K562 (cell line): Measurements from ENCODE around the gene IGLL1. TPM values are rescaled to one million over a fixed set of nuclear protein-coding genes. Genes with fewer than 3 reads are reported as not detected.

ENCODE experiments used
- ATAC-seq: fragments of 200-7000 bp; cut with Tn5 transposase; 3 replicates; pipeline ENCODE4 v1.9.1; 2020; ENCODE audit warnings: moderate library complexity
- BruUV-seq: library from RNA; stranded (reverse); fragments of 400-500 nt; replicated peaks from 2 replicates; lab custom pipeline; 2021; lab: Mats Ljungman, UMichigan
- CTCF ChIA-PET: fragments of 300-600 bp; formaldehyde crosslinking; extraction: SDS; loops from one replicate; lab custom pipeline; 2021; ENCODE audit warnings: low intra/inter-chr PET ratio; lab: Yijun Ruan, JAX
- POLR2A ChIA-PET: fragments of 300-600, 350-650 bp; sonication (Branson Sonifier 250); formaldehyde crosslinking; extraction: SDS; loops from one replicate; lab custom pipeline; 2021; ENCODE audit warnings: antibody characterized with exemption, inconsistent platforms; lab: Yijun Ruan, JAX
- DNase-seq, 4 experiments: peaks; one replicate each; pipeline versions ENCODE4 v3.0.0 to v3.0.0-alpha.2; 2011 to 2018; ENCODE audit warnings: low spot score in 3 of 4, mixed read lengths in 3 of 4; ENCODE audit errors: extremely low read depth in 1 of 4
- FAIRE-seq: peaks from 2 replicates; lab custom pipeline; 2011; peaks lifted over from hg19 to GRCh38; lab: Jason Lieb, UNC
- H2AFZ ChIP-seq: 2 replicates; pipeline ENCODE4 v1.6.0; 2011; ENCODE audit warnings: low read depth, low read length, control low read depth, inconsistent platforms
- H3K27ac ChIP-seq: fragments of 200-600 bp; 3 replicates; pipeline ENCODE4 v1.8.0; 2011; ENCODE audit warnings: low read depth, mild to moderate bottlenecking, control low read depth, inconsistent platforms, low read length, moderate library complexity, mixed read lengths; ENCODE audit errors: extremely low read depth
- H3K27me3 ChIP-seq, 2 experiments: fragments of 300-600 bp in 1 of 2; 2 replicates in 1 of 2; 3 replicates in 1 of 2; pipeline versions ENCODE4 v1.6.0 to v1.8.0; 2011; ENCODE audit warnings: inconsistent platforms in 2 of 2, low read length in 2 of 2, mild to moderate bottlenecking in 1 of 2, mixed read lengths in 1 of 2, moderate library complexity in 1 of 2; ENCODE audit not compliant: control insufficient read depth in 2 of 2, insufficient read depth in 2 of 2
- H3K36me3 ChIP-seq: fragments of 300-600 bp; 3 replicates; pipeline ENCODE4 v1.8.0; 2011; ENCODE audit warnings: mild to moderate bottlenecking, low read length, inconsistent platforms; ENCODE audit not compliant: control insufficient read depth, insufficient read depth
- H3K4me1 ChIP-seq, 2 experiments: fragments of 200-600 bp in 1 of 2; replicated peaks in 1 of 2; 2 replicates in 1 of 2; 3 replicates in 1 of 2; pipeline versions ENCODE4 v1.5.1 to v1.8.0; 2011; ENCODE audit warnings: inconsistent platforms in 2 of 2, low read length in 2 of 2, mild to moderate bottlenecking in 1 of 2, mixed read lengths in 1 of 2, moderate library complexity in 1 of 2; ENCODE audit not compliant: control insufficient read depth in 2 of 2, insufficient read depth in 2 of 2
- H3K4me2 ChIP-seq: 2 replicates; pipeline ENCODE4 v1.6.1; 2011; ENCODE audit warnings: low read length, control low read depth, inconsistent platforms, mixed read lengths; ENCODE audit not compliant: insufficient read depth
- H3K4me3 ChIP-seq: fragments of 200-600 bp; sonication (generic), shearing (Covaris generic); 2 replicates; pipeline ENCODE4 v1.5.1; 2016; ENCODE audit warnings: control low read depth, inconsistent platforms
- H3K79me2 ChIP-seq: fragments of 200-600 bp; 3 replicates; pipeline ENCODE4 v1.8.0; 2011; ENCODE audit warnings: low read length, inconsistent platforms; ENCODE audit not compliant: control insufficient read depth, insufficient read depth
- H3K9ac ChIP-seq, 2 experiments: 2 replicates each; pipeline versions ENCODE4 v1.6.0 to v1.6.1; 2011; ENCODE audit warnings: low read depth in 2 of 2, low read length in 2 of 2, control low read depth in 1 of 2, inconsistent platforms in 1 of 2, mild to moderate bottlenecking in 1 of 2, mixed read lengths in 1 of 2; ENCODE audit not compliant: insufficient read depth in 1 of 2
- H3K9me1 ChIP-seq: one replicate; pipeline ENCODE4 v1.6.0; 2011; ENCODE audit warnings: inconsistent platforms, mild to moderate bottlenecking, low read length, moderate library complexity; ENCODE audit not compliant: control insufficient read depth, insufficient read depth
- H3K9me3 ChIP-seq: replicated peaks from 2 replicates; pipeline ENCODE4 v1.5.1; 2011; ENCODE audit warnings: low read depth, low read length, inconsistent platforms; ENCODE audit not compliant: control insufficient read depth, insufficient read depth
- H4K20me1 ChIP-seq: replicated peaks from 2 replicates; pipeline ENCODE4 v1.6.1; 2011; ENCODE audit warnings: low read length, inconsistent platforms, mixed read lengths; ENCODE audit not compliant: control insufficient read depth, insufficient read depth
- ASH1L ChIP-seq: fragments of 450-650 bp; IDR thresholded peaks from 2 replicates; pipeline ENCODE4 v1.6.1; 2018; ENCODE audit warnings: borderline replicate concordance, mild to moderate bottlenecking, low read depth; ENCODE audit not compliant: partially characterized antibody
- BCOR ChIP-seq: fragments of 450-650 bp; IDR thresholded peaks from 2 replicates; pipeline ENCODE4 v1.6.1; 2016
- EGR1 ChIP-seq: fragments of 450-650 bp; conservative IDR thresholded peaks from 2 replicates; pipeline ENCODE4 v1.6.1; 2017; ENCODE audit warnings: mild to moderate bottlenecking
- HDAC6 ChIP-seq: IDR thresholded peaks from 2 replicates; pipeline ENCODE4 v1.6.1; 2012; ENCODE audit warnings: low read depth, mild to moderate bottlenecking, control low read depth, inconsistent platforms, low read length, moderate library complexity
- HMGXB4 ChIP-seq: sonication (generic); formaldehyde crosslinking; IDR thresholded peaks from 2 replicates; pipeline ENCODE4 v1.8.1; 2023; ENCODE audit warnings: mild to moderate bottlenecking, missing genetic modification reagents
- HSF4 ChIP-seq: fragments of 250-450 bp; sonication (Bioruptor Pico); IDR thresholded peaks from 2 replicates; pipeline ENCODE4 v2.1.2; 2022; ENCODE audit warnings: mild to moderate bottlenecking, moderate library complexity, borderline replicate concordance
- NFATC3 ChIP-seq: fragments of 450-650 bp; IDR thresholded peaks from 2 replicates; pipeline ENCODE4 v1.6.1; 2017; ENCODE audit warnings: mild to moderate bottlenecking
- ZNF263 ChIP-seq: sonication (generic); formaldehyde crosslinking; IDR thresholded peaks from 2 replicates; pipeline ENCODE4 v1.8.0; 2022; ENCODE audit warnings: mild to moderate bottlenecking, missing genetic modification reagents, borderline replicate concordance
- ZNF274 ChIP-seq: IDR thresholded peaks from 2 replicates; pipeline ENCODE4 v1.6.1; 2011; ENCODE audit warnings: low read depth, mild to moderate bottlenecking, low read length, moderate library complexity, borderline replicate concordance
- ZNF354B ChIP-seq: fragments of 250-450 bp; sonication (Bioruptor Pico); IDR thresholded peaks from 2 replicates; pipeline ENCODE4 v1.4.0; 2020
- WGBS: fragments of 100-300 bp; shearing (Covaris generic); methylation state at CpG from one replicate; pipeline ENCODE4 v1.1.6; 2016; ENCODE audit warnings: low coverage, mixed read lengths; ENCODE audit not compliant: insufficient coverage; ENCODE audit errors: missing lambda C conversion rate; 5-methylcytosine and 5-hydroxymethylcytosine counted together
- in situ Hi-C: fragments of 300-500 bp; cut with MboI; formaldehyde crosslinking; loops from 4 replicates; pipeline ENCODE4 v1.15.0; 2018; ENCODE audit warnings: inconsistent platforms, mixed read lengths
- intact Hi-C: fragments of 100-400 bp; cut with micrococcal nuclease; formaldehyde crosslinking; loops from 2 replicates; pipeline ENCODE4 v1.14.2; 2022
- polyA plus RNA-seq, 8 experiments: library from polyadenylated mRNA; depleted of rRNA in 4 of 8; stranded (reverse) in 5 of 8; unstranded in 3 of 8; fragments of >200 nt; fragmentation: Nextera tagmentation in 2 of 8; fragmentation: Illumina TruSeq in 1 of 8; extraction: Ambion mirVana in 2 of 8; extraction: Trizol in 1 of 8; gene quantifications; 2 replicates each; pipeline versions ENCODE4 v1.2.1 to v1.2.3, GENCODE V29; 2011 to 2014; ENCODE audit warnings: inconsistent platforms in 1 of 8, missing spikeins in 1 of 8
- total RNA-seq, 7 experiments: library from RNA; depleted of rRNA in 6 of 7; stranded (reverse); fragments of >200 nt in 6 of 7; fragmentation: Illumina TruSeq in 2 of 7; extraction: Trizol in 2 of 7; gene quantifications; 2 replicates each; pipeline versions ENCODE4 v1.2.1 to v1.2.3, GENCODE V29; 2011 to 2021; ENCODE audit warnings: low replicate concordance in 1 of 7
- TF ChIP-seq, protein P1 (sequence below): sonication (generic); formaldehyde crosslinking; IDR thresholded peaks from 2 replicates; pipeline ENCODE4 v1.9.0; 2022; ENCODE audit warnings: mild to moderate bottlenecking, missing genetic modification reagents
- TF ChIP-seq, protein P2 (sequence below): fragments of 250-450 bp; sonication (Bioruptor Pico); IDR thresholded peaks from 2 replicates; pipeline ENCODE4 v1.4.0; 2020; ENCODE audit warnings: mild to moderate bottlenecking, moderate library complexity, borderline replicate concordance

IGLL1 gene
- total and polyA plus RNA-seq, 9 of the 15 experiments (the other 6 are each of a cell fraction or from before 2014, with no cell fraction given): 0.10 to 0.32 (median 0.20) TPM; not detected in 6

DNA sequence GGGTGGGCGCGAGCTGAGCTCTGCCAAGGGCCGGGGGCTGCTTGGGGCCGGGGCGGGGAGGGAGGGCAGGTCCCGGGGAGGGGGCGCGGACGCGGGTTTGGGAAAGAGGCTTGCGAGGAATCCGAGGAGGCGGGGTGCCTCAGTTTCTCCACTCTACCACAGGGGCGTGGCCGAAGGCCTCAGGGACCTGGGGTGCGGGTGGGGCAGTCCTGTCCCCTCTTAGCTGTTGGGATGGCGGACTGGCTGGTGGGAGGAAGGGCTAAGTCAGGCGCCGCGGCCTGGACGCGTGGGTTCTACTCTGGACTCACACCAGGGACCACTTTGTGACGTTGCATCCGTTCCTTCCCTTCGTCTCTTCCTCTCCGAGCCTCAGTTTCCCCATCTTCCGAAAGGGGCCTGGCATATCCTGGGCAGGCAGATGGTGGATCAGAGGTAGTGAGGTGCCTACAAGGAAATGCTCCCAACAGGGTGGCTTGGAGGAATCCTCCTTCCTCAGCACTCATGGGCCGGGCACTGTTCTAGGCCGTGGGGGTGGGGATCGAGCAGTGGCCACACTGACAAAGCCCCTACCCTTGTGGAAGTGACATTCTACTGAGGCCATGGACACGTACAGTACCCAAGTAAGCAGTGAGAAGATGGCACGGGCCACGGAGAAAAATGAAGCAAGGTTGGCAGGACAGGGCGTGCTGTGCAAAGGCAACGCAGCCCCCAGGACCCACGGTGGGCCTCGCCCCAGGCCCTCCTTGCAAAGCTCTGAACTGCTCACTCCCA lies 13.2 kb downstream of the IGLL1 start (continued):
- TF ChIP-seq ZNF274 (no peak), ZNF354B (CRISPR knock-in tag) (no peak), BCOR (no peak)
- TF ChIP-seq, protein P1, sequence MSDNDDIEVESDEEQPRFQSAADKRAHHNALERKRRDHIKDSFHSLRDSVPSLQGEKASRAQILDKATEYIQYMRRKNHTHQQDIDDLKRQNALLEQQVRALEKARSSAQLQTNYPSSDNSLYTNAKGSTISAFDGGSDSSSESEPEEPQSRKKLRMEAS: no peak

DNA sequence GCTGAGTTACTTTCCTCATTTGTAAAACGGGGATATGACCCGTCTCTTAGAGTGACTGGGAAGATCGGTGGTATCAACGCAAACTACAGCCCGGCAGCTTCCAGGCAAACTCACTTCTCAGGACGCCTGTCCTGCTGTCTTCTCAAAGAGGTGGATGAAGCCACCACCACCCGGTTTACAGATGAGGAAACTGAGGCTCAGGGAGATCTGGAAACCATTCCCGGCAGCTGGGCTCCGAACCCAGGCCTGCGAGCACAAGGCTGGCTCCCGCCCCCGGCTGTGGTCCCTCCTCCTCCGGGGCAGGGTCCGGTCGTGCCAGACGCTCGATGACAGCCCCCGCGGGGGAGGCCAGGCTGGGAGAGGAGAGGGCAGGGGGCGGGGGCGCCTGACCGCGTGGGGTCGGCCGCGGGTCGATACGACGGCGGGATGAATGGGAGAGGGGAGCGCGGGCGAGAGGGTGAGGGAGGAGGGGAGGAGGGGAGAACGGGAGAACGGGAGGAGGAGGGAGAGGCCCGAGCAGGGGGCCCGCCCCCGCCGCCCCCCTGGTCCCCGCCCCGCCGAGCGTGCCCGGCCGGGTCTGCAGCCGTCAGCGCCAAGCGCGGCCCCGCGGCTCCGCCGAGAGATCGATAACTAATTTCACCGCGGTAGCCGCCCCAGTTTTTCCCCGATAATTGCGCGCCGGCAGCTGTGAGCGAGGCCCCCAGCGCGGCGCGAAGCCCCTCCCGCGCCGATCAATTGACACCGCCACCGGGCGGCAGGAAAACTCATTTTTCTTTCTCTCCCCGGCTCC lies 14.0 kb downstream of the IGLL1 start:
- 7% methylated on average over 18 of the region's 73 CpGs for WGBS
- Histone ChIP-seq H4K20me1 (no peaks in the 10 kb centered on the region), H3K27ac (no peak overlapping the region), H3K4me1 (peaks cover 0 to 9% of the 10 kb centered on the region in 2 experiments; a peak in 2 of 5 replicates), H3K36me3 (no peaks in the 10 kb centered on the region), H3K9me1 (no peaks in the 10 kb centered on the region), H3K79me2 (no peaks in the 10 kb centered on the region), H3K27me3 (peaks cover 0 to 30% of the 10 kb centered on the region in 2 experiments; a peak in 3 of 5 replicates), H2AFZ (no peak overlapping the region), H3K9ac (no peak overlapping the region), H3K9me3 (no peaks in the 10 kb centered on the region), H3K4me2 (no peak overlapping the region; the same call in 1 of the 2 replicates), H3K4me3 (no peak overlapping the region)
- no TSS peak for BruUV-seq
- intact Hi-C loops (no loop called here), in situ Hi-C loops (no loop called here)
- CTCF ChIA-PET: no interaction called here
- DNase-seq: peak in 2 of 4 experiments; percentile 60 to 61
- no peak for ATAC-seq
- FAIRE-seq: peak; percentile 42
- POLR2A ChIA-PET: no interaction called here
- TF ChIP-seq NFATC3 (no peak), HSF4 (no peak), HMGXB4 (CRISPR knock-in tag) (no peak), HDAC6 (no peak), ASH1L (no peak), ZNF263 (CRISPR knock-in tag) (peak; percentile 71; the same call in 1 of the 2 replicates), EGR1 (peak; percentile 45)
- TF ChIP-seq, protein P2, sequence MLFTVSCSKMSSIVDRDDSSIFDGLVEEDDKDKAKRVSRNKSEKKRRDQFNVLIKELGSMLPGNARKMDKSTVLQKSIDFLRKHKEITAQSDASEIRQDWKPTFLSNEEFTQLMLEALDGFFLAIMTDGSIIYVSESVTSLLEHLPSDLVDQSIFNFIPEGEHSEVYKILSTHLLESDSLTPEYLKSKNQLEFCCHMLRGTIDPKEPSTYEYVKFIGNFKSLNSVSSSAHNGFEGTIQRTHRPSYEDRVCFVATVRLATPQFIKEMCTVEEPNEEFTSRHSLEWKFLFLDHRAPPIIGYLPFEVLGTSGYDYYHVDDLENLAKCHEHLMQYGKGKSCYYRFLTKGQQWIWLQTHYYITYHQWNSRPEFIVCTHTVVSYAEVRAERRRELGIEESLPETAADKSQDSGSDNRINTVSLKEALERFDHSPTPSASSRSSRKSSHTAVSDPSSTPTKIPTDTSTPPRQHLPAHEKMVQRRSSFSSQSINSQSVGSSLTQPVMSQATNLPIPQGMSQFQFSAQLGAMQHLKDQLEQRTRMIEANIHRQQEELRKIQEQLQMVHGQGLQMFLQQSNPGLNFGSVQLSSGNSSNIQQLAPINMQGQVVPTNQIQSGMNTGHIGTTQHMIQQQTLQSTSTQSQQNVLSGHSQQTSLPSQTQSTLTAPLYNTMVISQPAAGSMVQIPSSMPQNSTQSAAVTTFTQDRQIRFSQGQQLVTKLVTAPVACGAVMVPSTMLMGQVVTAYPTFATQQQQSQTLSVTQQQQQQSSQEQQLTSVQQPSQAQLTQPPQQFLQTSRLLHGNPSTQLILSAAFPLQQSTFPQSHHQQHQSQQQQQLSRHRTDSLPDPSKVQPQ (CRISPR knock-in tag): no peak
